ENCODE results near the gene LSP1.

The LSP1 gene

GRCh38 chr11:1830322-1831223, 22.3 kb upstream of the LSP1 start:
- no peak for TF ChIP-seq CTCF (IDR thresholded peaks at IDR 0.05; ENCODE audit: extremely low read depth, missing control alignments)
- DNase-seq (ENCODE audit: low spot score): no peak

DNA sequence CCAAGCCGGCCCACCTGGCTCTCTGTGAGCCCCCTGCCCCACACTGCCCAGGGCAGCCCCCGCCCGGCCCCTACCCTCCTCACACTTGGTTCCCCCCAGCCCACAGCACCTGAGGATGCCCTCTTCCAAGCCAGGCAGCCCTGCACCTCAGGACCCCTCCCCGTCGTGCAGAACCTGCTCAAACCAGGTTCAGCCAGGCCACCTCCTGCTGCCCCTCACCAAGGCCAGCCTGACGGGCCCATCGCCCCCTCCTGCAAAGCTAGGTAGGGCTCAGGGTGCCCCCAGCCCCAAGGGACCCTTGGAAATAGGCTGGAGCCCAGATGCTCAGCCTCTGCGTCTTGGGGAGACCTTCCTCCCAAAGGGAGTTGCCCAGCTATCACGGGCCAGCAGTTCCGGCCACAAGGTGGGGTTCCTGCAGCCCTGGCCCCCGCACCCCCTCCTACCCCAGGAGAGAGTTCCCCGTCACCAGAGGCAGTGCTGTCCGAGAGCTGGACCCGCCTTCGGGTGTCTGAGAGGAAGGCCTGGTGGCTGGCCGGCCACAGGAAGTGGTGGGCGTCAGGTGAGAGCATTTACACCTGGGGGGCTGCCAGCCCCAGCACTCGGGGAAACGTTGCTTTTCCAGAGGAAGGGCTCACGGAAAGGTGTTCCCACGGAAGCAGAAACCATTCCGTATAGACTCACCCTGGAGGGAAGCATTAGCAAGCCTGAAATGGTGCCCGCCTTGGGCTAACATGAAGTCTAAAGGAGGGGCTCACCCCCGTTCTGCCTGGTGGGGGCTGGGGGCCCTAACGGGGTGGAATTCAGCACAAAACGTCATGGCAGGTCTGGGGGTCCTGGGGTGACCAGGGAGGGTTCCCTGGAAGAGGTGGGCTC, 21.3 kb upstream of the LSP1 start:
- no peak for TF ChIP-seq CTCF (IDR thresholded peaks at IDR 0.05; ENCODE audit: extremely low read depth, missing control alignments)
- no peak for DNase-seq (ENCODE audit: low spot score)

GRCh38 chr11:1832211-1832919, 20.5 kb upstream of the LSP1 start:
- peak; percentile 88 for TF ChIP-seq CTCF (IDR thresholded peaks at IDR 0.05; ENCODE audit: extremely low read depth, missing control alignments)
- DNase-seq (ENCODE audit: low spot score): peak; percentile 90

DNA sequence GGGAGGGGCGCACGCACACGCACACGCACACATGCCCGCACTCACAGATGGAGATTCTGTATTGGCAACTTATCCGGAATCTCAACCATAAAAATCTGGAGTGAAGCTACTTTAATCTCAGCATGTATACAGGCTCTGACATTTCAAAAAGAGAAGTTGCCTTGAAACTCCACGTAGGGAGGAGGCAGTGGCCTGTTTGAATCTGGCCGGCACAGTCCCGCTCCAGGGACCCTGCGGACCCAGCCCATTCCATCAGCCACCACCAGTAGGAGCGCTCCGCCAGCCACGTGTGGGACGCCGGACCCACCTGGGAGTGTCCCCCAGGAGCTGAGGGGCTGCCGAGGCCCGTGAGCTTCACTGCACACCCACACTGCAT, 20.0 kb upstream of the LSP1 start:
- no peak for TF ChIP-seq CTCF (IDR thresholded peaks at IDR 0.05; ENCODE audit: extremely low read depth, missing control alignments)
- no peak for DNase-seq (ENCODE audit: low spot score)

DNA sequence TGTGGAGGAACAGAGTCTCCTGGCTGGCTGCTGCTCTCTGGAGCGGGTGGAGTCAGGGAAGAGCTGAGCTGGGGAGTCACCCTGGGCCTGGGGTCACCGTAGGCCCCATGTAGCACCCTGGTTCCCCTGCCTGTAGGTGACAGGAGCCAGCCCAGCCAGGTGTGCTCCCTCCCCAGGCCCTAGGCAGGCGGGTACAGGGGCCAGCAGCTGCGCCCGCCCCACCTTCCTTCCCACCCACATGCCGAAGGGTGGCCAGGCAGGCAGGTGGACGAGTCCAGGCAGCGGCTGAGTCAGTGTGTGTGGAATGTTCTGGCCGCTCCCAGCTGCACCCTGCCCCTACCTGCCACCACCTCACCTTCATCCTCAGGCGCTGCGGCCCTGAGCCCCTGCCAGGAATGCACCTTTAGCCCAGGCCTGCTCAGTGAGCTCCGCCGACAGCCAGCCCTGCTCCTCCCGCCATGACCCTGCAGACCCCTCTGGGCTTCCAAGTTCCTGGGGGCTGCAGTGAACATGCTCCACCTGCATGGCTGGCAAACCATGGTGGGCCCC, 18.7 kb upstream of the LSP1 start:
- no peak for TF ChIP-seq CTCF (IDR thresholded peaks at IDR 0.05; ENCODE audit: extremely low read depth, missing control alignments)
- no peak for DNase-seq (ENCODE audit: low spot score)

DNA sequence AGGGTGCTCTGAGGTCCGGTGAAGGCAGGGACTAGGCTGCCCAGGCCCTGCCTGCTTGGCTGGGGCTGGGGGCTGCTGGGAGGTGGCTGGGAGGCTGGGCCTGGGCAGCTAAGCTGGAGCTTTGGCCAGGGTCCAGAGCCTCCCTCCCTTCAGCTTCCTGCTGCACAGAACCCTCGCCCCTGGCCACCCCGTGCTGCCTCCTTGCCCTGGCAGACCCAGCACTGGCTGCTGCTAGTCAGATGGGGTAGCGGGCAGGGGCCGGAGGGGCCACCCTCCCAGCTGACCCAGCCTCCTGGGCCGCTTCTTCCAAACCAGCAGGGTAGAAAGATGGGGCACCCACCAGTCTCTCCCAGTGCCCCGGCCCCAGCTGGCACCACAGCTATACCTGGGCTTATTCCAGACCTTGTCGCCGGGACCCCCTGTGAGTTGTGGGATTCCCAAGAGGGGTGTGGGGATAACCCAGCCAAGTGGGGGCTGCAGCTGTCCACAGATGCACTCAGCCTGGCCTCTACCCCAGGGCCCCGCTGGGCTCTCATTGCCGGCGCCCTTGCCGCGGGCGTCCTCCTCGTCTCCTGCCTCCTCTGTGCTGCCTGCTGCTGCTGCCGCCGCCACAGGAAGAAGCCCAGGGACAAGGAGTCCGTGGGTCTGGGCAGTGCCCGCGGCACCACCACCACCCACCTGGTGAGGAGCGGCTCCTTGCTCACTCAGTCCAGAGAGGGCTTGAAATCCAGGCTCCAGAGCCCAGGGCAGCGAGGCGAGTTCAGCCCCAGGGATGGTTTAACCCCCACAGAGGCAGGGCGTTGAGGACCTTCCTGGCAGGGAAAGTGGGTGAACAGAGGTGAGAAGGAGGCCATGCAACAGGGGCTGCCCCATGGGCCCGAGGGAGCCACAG, 17.9 kb upstream of the LSP1 start, which contains the start of gene SYT8:
Gene SYT8 (plus strand): TSS at position 212 of the 892 bp plus-strand sequence. CDS start 116 bp downstream, at position 328.
- TF ChIP-seq CTCF (IDR thresholded peaks at IDR 0.05; ENCODE audit: extremely low read depth, missing control alignments): no peak

More for the DNA sequence above, 17.9 kb upstream of the LSP1 start, which contains the start of gene SYT8:
- DNase-seq (ENCODE audit: low spot score): no peak
